G401 (cell line): Measurements from ENCODE around the gene TRIM23. TPM values are rescaled to one million over a fixed set of nuclear protein-coding genes. Genes with fewer than 3 reads are reported as not detected.

Source experiments
- DNase-seq: peaks from one replicate; pipeline ENCODE4 v3.0.0-alpha.2; 2015; ENCODE audit warnings: low spot score
- in situ Hi-C: cut with HindIII; loops from 2 replicates; pipeline ENCODE4 v1.10.0; 2016; ENCODE audit warnings: low sequenced_read_pairs, mixed read lengths
- total RNA-seq: library from RNA; depleted of rRNA; stranded (reverse); fragments of >200 nt; shearing (Covaris generic); gene quantifications from 2 replicates; pipeline ENCODE4 v1.2.3, GENCODE V29; 2014; rRNA removed

TRIM23 gene
- total RNA-seq, 1 experiment from 2014 or later, result 16.0 TPM

DNA sequence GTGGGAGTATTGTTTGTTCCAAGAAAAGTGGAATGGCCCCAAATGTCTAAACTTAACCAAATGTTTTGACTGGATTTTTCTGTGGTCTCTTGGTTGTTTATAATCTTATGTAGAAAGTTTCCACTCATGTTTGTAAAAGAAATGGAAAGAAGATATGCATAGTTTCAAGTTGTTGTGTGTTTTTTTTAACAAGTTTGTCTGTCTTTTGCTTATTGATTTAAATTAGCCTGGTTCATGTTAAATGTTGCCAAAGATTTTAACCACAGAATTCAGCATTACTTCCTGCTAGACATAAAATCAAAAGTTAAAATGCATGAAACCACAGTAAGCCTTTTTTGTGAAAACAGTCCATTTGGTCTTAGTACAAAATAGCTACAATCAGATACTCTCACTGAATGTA, 47.0 kb downstream of the TRIM23 start:
- no peak for DNase-seq
- in situ Hi-C loops, result no loop called here

DNA sequence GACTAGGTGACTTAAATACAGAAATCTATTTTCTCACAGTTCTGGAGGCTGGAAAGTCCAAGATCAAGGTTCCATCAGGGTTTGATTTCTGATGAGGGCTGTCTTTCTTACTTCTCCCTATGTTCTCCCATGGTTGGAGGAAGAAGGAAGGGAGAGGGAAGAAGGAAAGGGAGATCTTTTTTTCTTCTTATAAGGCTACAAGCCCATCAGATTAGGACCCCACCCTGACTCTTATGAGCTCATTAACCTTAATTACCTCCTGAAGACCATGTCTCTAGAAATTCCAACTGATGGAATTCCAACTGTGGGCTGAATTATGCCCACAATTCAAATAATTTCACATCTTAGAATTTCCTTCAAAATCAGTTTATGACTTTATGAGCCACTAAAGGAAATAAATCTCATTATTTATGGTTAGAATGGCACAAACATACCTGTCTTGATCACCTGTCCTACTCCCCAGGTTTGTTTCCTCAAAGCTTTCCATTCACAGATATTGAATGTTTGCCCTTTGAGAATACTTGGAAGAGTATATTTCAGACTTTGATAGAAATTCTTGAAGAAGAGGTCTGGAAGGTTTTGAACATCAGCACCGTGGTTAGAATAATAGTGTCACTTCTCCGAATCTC, 53.4 kb downstream of the TRIM23 start:
- in situ Hi-C loops, result no loop called here
- DNase-seq, result no peak

- in situ Hi-C loops, result no loop called here
- DNase-seq, result no peak
Measured at GRCh38 chr5:65566505-65566904, 57.6 kb downstream of the TRIM23 start.

- in situ Hi-C loops, result no loop called here
- DNase-seq, result no peak
Measured at GRCh38 chr5:65563777-65564176, 60.4 kb downstream of the TRIM23 start.

- in situ Hi-C loops, result no loop called here
- DNase-seq, result peak; percentile 95
Measured at GRCh38 chr5:65562731-65563701, 61.1 kb downstream of the TRIM23 start, which contains the start of the genes CENPK and PPWD1. Gene CENPK, minus strand, starts transcription at chr5:65563168. Its CDS starts 8,261 bp downstream, at chr5:65554907. Gene PPWD1, plus strand, starts transcription at chr5:65563296. Its CDS starts 15 bp downstream, at chr5:65563311.

GRCh38 chr5:65556718-65557117, 67.4 kb downstream of the TRIM23 start:
- DNase-seq, result no peak
- in situ Hi-C loops, result no loop called here

- DNase-seq, result no peak
- in situ Hi-C loops, result no loop called here
Measured at GRCh38 chr5:65556181-65556580, 68.0 kb downstream of the TRIM23 start.

DNA sequence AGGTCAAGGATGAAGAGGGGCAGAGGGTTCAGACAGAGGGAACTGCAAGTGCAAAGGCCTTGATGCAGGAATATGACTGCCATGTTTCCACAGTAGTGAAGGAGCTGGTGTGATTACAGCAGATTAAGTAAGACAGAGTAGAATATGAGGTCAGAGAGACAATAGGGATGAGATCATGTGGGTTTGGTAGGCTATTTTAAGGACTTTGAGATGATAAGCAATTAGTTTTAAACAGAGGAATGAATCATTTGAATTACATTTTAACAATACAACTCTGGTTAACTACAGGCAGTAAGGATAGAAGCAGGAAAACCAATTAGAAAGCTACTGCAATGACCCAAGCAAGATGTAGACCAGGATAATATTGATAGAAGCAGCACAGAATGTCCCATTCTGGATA, 68.8 kb downstream of the TRIM23 start:
- in situ Hi-C loops, result no loop called here
- DNase-seq, result no peak

DNA sequence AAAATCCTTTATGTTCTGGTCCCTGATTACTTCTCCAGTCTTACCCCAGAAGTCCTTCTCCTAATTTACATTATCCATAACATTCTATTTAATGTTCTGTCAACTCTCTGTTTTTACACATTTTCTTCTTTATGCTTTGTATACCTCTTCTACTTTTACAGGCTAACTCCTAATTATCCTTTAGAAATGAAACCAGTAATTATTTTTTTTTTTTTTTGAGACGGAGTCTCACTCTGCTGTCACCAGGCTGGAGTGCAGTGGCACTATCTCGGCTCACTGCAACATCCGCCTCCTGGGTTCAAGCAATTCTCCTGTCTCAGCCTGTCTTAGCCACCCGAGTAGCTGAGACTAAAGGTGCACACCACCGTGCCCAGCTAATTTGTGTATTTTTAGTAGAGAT, 70.2 kb downstream of the TRIM23 start:
- no peak for DNase-seq
- in situ Hi-C loops, result no loop called here

- in situ Hi-C loops, result no loop called here
- no peak for DNase-seq
Measured at GRCh38 chr5:65548281-65548680, 75.9 kb downstream of the TRIM23 start.

DNA sequence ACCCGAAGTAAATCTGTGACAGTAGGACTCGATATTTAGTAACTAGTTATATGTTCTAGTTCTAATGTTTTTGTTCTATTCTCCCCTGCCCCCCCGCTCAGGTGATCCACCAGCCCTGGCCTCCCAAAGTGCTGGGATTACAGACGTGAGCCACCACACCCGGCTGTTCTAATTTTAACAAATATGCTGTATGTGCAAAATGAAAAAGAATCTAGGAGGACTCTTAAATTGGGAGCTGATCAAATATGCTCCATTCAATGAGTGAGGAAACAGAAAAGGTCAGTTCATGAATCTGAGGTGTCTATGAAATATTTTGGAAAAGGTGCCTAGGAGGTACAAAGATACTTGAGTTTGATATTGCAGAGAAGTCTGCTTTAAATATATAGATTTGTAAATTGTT, 78.0 kb downstream of the TRIM23 start:
- in situ Hi-C loops, result no loop called here
- no peak for DNase-seq

DNA sequence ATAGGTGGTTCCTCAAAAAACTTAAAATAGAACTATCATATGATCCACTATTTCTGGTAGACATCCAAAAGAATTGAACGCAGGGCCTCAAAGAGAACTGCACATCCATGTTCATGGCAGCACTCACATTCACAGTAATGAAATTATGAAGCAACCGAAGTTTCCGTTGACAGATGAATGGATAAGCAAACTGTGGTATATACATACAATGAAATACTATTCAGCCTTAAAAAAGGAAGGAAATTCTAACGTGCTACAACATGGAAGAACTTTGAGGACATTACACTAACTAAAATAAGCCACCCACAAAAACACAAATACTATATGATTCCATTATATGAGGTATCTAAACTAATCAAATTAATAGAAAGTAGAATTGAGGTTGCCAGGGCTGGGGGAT, 79.7 kb downstream of the TRIM23 start:
- in situ Hi-C loops, result no loop called here
- no peak for DNase-seq

- in situ Hi-C loops, result no loop called here
- no peak for DNase-seq
Measured at GRCh38 chr5:65539827-65540226, 84.3 kb downstream of the TRIM23 start.

Other genes starting within 250 kb of the TRIM23 start
- 15.7 and 20.2 TPM in 2 replicates for gene ADAMTS6, start 142.4 kb downstream of the TRIM23 start, total RNA-seq
- gene CENPK, start 61.2 kb downstream of the TRIM23 start, total RNA-seq, result 36.4 and 65.1 TPM in 2 replicates
- 47.1 and 67.0 TPM in 2 replicates for gene PPWD1, start 61.0 kb downstream of the TRIM23 start, total RNA-seq
- 3.4 and 5.9 TPM in 2 replicates for gene SHLD3, start 694 bp upstream of the TRIM23 start, total RNA-seq
- gene TRAPPC13, start 694 bp upstream of the TRIM23 start, total RNA-seq, result 29.1 and 37.7 TPM in 2 replicates
- 14.0 and 18.7 TPM in 2 replicates for gene SGTB, start 97.8 kb upstream of the TRIM23 start, total RNA-seq
- gene NLN, start 97.9 kb upstream of the TRIM23 start, total RNA-seq, result 53.6 and 81.4 TPM in 2 replicates